ENCODE data around the gene FCHSD2.

DNA sequence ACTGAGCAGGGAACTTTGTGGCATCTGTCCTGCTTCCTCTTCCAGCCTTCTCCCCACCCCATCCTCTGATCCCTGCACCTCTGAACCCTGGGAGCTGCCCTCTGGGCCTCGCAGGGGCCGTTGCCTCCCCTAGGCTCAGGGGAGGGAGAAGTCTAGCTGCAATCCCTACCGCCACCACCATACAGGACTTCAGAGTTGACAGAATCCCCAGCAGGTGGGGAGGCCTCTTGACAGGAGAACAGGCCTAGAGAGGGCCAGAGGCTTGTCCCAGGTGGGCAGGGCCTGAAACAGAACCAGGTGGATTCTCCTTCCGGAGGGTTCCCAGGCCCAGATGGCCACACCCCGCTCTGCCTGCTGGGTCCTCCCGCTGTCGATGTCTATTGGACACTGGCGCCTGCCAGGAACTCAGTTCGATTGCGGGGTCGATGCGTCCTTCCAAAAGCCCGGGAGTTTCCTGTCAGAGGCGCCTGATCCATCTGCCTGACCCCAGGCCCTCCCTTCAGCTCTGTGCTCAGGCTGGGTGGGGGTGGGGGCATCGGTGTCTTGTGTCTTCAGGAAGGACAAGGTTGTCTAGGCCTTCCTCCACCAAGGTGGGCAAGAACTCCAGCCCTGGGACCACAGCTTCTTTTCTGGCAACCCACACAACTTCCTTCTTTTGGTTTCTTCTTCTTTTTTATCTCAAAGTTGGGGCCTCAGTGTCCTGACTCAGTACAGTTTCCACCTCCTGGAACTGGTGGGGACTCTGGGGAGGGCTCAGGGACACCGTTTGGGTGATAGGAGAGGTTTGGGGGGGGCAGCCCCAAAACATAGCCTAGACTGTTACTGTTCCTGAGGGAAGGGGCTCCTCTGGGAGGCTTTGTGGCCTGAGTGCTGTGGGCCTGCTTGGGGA lies 354.7 kb downstream of the FCHSD2 start:
- TF ChIP-seq RXRA (IDR thresholded peaks at IDR 0.05; ENCODE audit: insufficient read depth, low read depth, low read length) (no peak), POLR2A (IDR thresholded peaks at IDR 0.05; ENCODE audit: control extremely low read depth in 1 of 2, low read depth in 2 of 2, low read length in 2 of 2) (no peak), EP300 (IDR thresholded peaks at IDR 0.05; ENCODE audit: borderline replicate concordance in 1 of 2, low read depth in 2 of 2, low read length in 2 of 2) (no peak)
- TF ChIP-seq, protein P1, sequence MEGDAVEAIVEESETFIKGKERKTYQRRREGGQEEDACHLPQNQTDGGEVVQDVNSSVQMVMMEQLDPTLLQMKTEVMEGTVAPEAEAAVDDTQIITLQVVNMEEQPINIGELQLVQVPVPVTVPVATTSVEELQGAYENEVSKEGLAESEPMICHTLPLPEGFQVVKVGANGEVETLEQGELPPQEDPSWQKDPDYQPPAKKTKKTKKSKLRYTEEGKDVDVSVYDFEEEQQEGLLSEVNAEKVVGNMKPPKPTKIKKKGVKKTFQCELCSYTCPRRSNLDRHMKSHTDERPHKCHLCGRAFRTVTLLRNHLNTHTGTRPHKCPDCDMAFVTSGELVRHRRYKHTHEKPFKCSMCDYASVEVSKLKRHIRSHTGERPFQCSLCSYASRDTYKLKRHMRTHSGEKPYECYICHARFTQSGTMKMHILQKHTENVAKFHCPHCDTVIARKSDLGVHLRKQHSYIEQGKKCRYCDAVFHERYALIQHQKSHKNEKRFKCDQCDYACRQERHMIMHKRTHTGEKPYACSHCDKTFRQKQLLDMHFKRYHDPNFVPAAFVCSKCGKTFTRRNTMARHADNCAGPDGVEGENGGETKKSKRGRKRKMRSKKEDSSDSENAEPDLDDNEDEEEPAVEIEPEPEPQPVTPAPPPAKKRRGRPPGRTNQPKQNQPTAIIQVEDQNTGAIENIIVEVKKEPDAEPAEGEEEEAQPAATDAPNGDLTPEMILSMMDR (IDR thresholded peaks at IDR 0.05; ENCODE audit: control extremely low read depth in 1 of 3, insufficient read depth in 1 of 3, low read depth in 1 of 3, low read length in 3 of 3), result peak; percentile 49 to 78 (median 61)
- TF ChIP-seq, protein P2, sequence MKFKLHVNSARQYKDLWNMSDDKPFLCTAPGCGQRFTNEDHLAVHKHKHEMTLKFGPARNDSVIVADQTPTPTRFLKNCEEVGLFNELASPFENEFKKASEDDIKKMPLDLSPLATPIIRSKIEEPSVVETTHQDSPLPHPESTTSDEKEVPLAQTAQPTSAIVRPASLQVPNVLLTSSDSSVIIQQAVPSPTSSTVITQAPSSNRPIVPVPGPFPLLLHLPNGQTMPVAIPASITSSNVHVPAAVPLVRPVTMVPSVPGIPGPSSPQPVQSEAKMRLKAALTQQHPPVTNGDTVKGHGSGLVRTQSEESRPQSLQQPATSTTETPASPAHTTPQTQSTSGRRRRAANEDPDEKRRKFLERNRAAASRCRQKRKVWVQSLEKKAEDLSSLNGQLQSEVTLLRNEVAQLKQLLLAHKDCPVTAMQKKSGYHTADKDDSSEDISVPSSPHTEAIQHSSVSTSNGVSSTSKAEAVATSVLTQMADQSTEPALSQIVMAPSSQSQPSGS (IDR thresholded peaks at IDR 0.05; ENCODE audit: low read length), result no peak
